ENCODE measurements around the gene PIGK. TPM values are rescaled to one million over a fixed set of nuclear protein-coding genes. Genes with fewer than 3 reads are reported as not detected.

Gene PIGK
- total RNA-seq, 4 donors from 2014 or later, result 10.9 to 23.0 (median 14.4) TPM

GRCh38 chr1:77143529-77144121, 75.6 kb downstream of the PIGK start:
- ATAC-seq (ENCODE audit: low FRiP score), result no peak
- no peak for TF ChIP-seq CTCF (IDR thresholded peaks at IDR 0.05)
- no peak for DNase-seq (ENCODE audit: low spot score)

GRCh38 chr1:77139389-77139788, 79.8 kb downstream of the PIGK start:
- no peak for DNase-seq (ENCODE audit: low spot score)
- no peak for TF ChIP-seq CTCF (IDR thresholded peaks at IDR 0.05)
- ATAC-seq (ENCODE audit: low FRiP score), result no peak

GRCh38 chr1:77134359-77134758, 84.9 kb downstream of the PIGK start:
- ATAC-seq (ENCODE audit: low FRiP score) (no peak), DNase-seq (ENCODE audit: low spot score) (no peak)
- no peak for TF ChIP-seq CTCF (IDR thresholded peaks at IDR 0.05)

GRCh38 chr1:77133731-77134358, 85.4 kb downstream of the PIGK start:
- no peak for DNase-seq (ENCODE audit: low spot score)
- no peak for ATAC-seq (ENCODE audit: low FRiP score)
- no peak for TF ChIP-seq CTCF (IDR thresholded peaks at IDR 0.05)

GRCh38 chr1:77126307-77126706, 92.9 kb downstream of the PIGK start:
- DNase-seq (ENCODE audit: low spot score) (no peak), ATAC-seq (ENCODE audit: low FRiP score) (no peak)
- TF ChIP-seq CTCF (IDR thresholded peaks at IDR 0.05), result no peak

GRCh38 chr1:77121503-77121902, 97.7 kb downstream of the PIGK start:
- no peak for TF ChIP-seq CTCF (IDR thresholded peaks at IDR 0.05)
- no peak for ATAC-seq (ENCODE audit: low FRiP score)
- DNase-seq (ENCODE audit: low spot score), result no peak

- ATAC-seq (ENCODE audit: low FRiP score) (no peak), DNase-seq (ENCODE audit: low spot score) (no peak)
- no peak for TF ChIP-seq CTCF (IDR thresholded peaks at IDR 0.05)
These were observed 98.3 kb downstream of the PIGK start for GRCh38 chr1:77120950-77121349.

Data from omental fat pad (tissue), 4 donors.